HG03135 (cell line): Measurements from ENCODE around the gene TRABD2B.

Experiments
- ATAC-seq: cut with Tn5 transposase; IDR thresholded peaks from one replicate; pipeline ENCODE4 v1.9.1; 2021; ENCODE audit warnings: mild to moderate bottlenecking, moderate library complexity; ENCODE audit not compliant: unreplicated experiment

The TRABD2B gene

GRCh38 chr1:47938520-47938919 is 58.7 kb downstream of the TRABD2B start:
- ATAC-seq = no peak

- ATAC-seq = no peak
Observed at GRCh38 chr1:47937586-47938254, 59.5 kb downstream of the TRABD2B start.

GRCh38 chr1:47936916-47937551 is 60.2 kb downstream of the TRABD2B start:
- no peak for ATAC-seq

- ATAC-seq = no peak
Observed at GRCh38 chr1:47935856-47936255, 61.3 kb downstream of the TRABD2B start.

GRCh38 chr1:47935163-47935562 is 62.0 kb downstream of the TRABD2B start:
- ATAC-seq = no peak

- ATAC-seq = no peak
Observed at GRCh38 chr1:47934243-47934805, 62.9 kb downstream of the TRABD2B start.

GRCh38 chr1:47932743-47933142 is 64.4 kb downstream of the TRABD2B start:
- ATAC-seq = no peak

GRCh38 chr1:47931395-47931794 is 65.8 kb downstream of the TRABD2B start:
- ATAC-seq = no peak

- ATAC-seq = no peak
Observed at GRCh38 chr1:47930210-47930840, 66.9 kb downstream of the TRABD2B start.

- no peak for ATAC-seq
Observed at GRCh38 chr1:47927165-47927564, 70.0 kb downstream of the TRABD2B start.

- no peak for ATAC-seq
Observed at GRCh38 chr1:47926461-47926999, 70.7 kb downstream of the TRABD2B start.

GRCh38 chr1:47924270-47925048 is 72.7 kb downstream of the TRABD2B start:
- no peak for ATAC-seq

- no peak for ATAC-seq
Observed at GRCh38 chr1:47921935-47922415, 75.2 kb downstream of the TRABD2B start.

GRCh38 chr1:47919113-47919833 is 77.9 kb downstream of the TRABD2B start:
- ATAC-seq = no peak

GRCh38 chr1:47918257-47918867 is 78.8 kb downstream of the TRABD2B start:
- no peak for ATAC-seq

- no peak for ATAC-seq
Observed at GRCh38 chr1:47917687-47918086, 79.5 kb downstream of the TRABD2B start.

GRCh38 chr1:47915677-47916353 is 81.4 kb downstream of the TRABD2B start:
- no peak for ATAC-seq

GRCh38 chr1:47914952-47915676 is 82.1 kb downstream of the TRABD2B start:
- no peak for ATAC-seq
